Muscle of leg (tissue), 11 donors: ENCODE measurements around the gene TPP2. TPM values are rescaled to one million over a fixed set of nuclear protein-coding genes. Genes with fewer than 3 reads are reported as not detected.

Experiments
- DNase-seq: peaks from one replicate; pipeline ENCODE4 v3.0.0; 2013
- H3K27ac ChIP-seq: one replicate; pipeline ENCODE4 v1.5.1; 2013; ENCODE audit warnings: mild to moderate bottlenecking, low read length, control low read depth
- H3K27me3 ChIP-seq: one replicate; pipeline ENCODE4 v1.6.1; 2013; ENCODE audit warnings: low read length; ENCODE audit not compliant: control insufficient read depth, insufficient read depth
- H3K36me3 ChIP-seq: one replicate; pipeline ENCODE4 v1.6.1; 2013; ENCODE audit warnings: low read length; ENCODE audit not compliant: control insufficient read depth, insufficient read depth
- H3K4me1 ChIP-seq: one replicate; pipeline ENCODE4 v1.6.1; 2013; ENCODE audit warnings: low read length; ENCODE audit not compliant: control insufficient read depth, insufficient read depth
- H3K4me3 ChIP-seq: one replicate; pipeline ENCODE4 v1.5.1; 2013; ENCODE audit warnings: low read length, control low read depth
- H3K9me3 ChIP-seq: replicated peaks from 2 replicates; pipeline ENCODE4 v1.6.1; 2013; ENCODE audit warnings: low read depth, low read length; ENCODE audit not compliant: control insufficient read depth
- WGBS: methylation state at CpG from one replicate; pipeline ENCODE4 v1.1.5; 2013; ENCODE audit warnings: missing lambda C conversion rate; ENCODE audit not compliant: insufficient coverage; 5-methylcytosine and 5-hydroxymethylcytosine counted together
- polyA plus RNA-seq, 8 donors: library from polyadenylated mRNA; unstranded; fragments of 120-200 nt; gene quantifications; one replicate each; pipeline versions ENCODE4 v1.2.1 to v1.2.3, GENCODE V29; 2013; ENCODE audit warnings: inconsistent platforms in 1 of 8, low replicate concordance in 1 of 8; ENCODE audit not compliant: insufficient read length in 8 of 8, insufficient read depth in 1 of 8
- total RNA-seq: library from RNA; stranded (reverse); fragments of 120-200 nt; gene quantifications from one replicate; pipeline ENCODE4 v1.2.4, GENCODE V29; 2013

Gene TPP2
- total and polyA plus RNA-seq, 9 donors, result 28.6 to 71.5 (median 50.2) TPM

GRCh38 chr13:102677122-102677521 is 80.3 kb downstream of the TPP2 start:
- no peak for DNase-seq
- H3K4me1 ChIP-seq, result no peaks in the 10 kb centered on the region
- H3K27ac ChIP-seq, result no peak overlapping the region
- H3K4me3 ChIP-seq, result no peak overlapping the region
- no peaks in the 10 kb centered on the region for H3K9me3 ChIP-seq
- no peaks in the 10 kb centered on the region for H3K27me3 ChIP-seq
- WGBS, result 67% methylated on average over 4 of the region's 4 CpGs
- H3K36me3 ChIP-seq, result peaks cover 30% of the 10 kb centered on the region

- no peak overlapping the region for H3K4me3 ChIP-seq
- no peaks in the 10 kb centered on the region for H3K27me3 ChIP-seq
- no peak overlapping the region for H3K27ac ChIP-seq
- H3K4me1 ChIP-seq, result no peaks in the 10 kb centered on the region
- WGBS, result no CpG with 5 or more reads among the region's 5 CpGs
- DNase-seq, result no peak
- no peaks in the 10 kb centered on the region for H3K9me3 ChIP-seq
- H3K36me3 ChIP-seq, result peaks cover 18% of the 10 kb centered on the region
Measured at GRCh38 chr13:102678339-102679107, 81.7 kb downstream of the TPP2 start.

GRCh38 chr13:102679449-102680132 is 82.8 kb downstream of the TPP2 start:
- H3K4me3 ChIP-seq, result no peak overlapping the region
- 100% methylated on average over 1 of the region's 3 CpGs for WGBS
- H3K27ac ChIP-seq, result no peak overlapping the region
- H3K9me3 ChIP-seq, result no peaks in the 10 kb centered on the region
- no peak for DNase-seq
- H3K4me1 ChIP-seq, result no peaks in the 10 kb centered on the region
- no peaks in the 10 kb centered on the region for H3K27me3 ChIP-seq
- peaks cover 14% of the 10 kb centered on the region for H3K36me3 ChIP-seq

GRCh38 chr13:102680133-102680717 is 83.4 kb downstream of the TPP2 start:
- WGBS, result no CpG with 5 or more reads among the region's 4 CpGs
- Histone ChIP-seq H3K4me3 (no peak overlapping the region), H3K4me1 (no peaks in the 10 kb centered on the region), H3K27ac (no peak overlapping the region), H3K36me3 (peaks cover 14% of the 10 kb centered on the region), H3K27me3 (no peaks in the 10 kb centered on the region), H3K9me3 (no peaks in the 10 kb centered on the region)
- no peak for DNase-seq

- Histone ChIP-seq H3K9me3 (no peaks in the 10 kb centered on the region), H3K27me3 (no peaks in the 10 kb centered on the region), H3K27ac (no peak overlapping the region), H3K4me1 (no peaks in the 10 kb centered on the region), H3K36me3 (peaks cover 14% of the 10 kb centered on the region), H3K4me3 (no peak overlapping the region)
- WGBS, result 86% methylated on average over 3 of the region's 5 CpGs
- DNase-seq, result no peak
Measured at GRCh38 chr13:102680842-102681740, 84.3 kb downstream of the TPP2 start.

GRCh38 chr13:102682211-102682610 is 85.4 kb downstream of the TPP2 start:
- DNase-seq, result no peak
- H3K4me3 ChIP-seq, result no peak overlapping the region
- H3K4me1 ChIP-seq, result no peaks in the 10 kb centered on the region
- peaks cover 11% of the 10 kb centered on the region for H3K36me3 ChIP-seq
- H3K9me3 ChIP-seq, result no peaks in the 10 kb centered on the region
- H3K27me3 ChIP-seq, result no peaks in the 10 kb centered on the region
- WGBS, result 70% methylated on average over 2 of the region's 4 CpGs
- no peak overlapping the region for H3K27ac ChIP-seq

GRCh38 chr13:102682727-102683126 is 85.9 kb downstream of the TPP2 start:
- H3K27ac ChIP-seq, result no peak overlapping the region
- no peaks in the 10 kb centered on the region for H3K4me1 ChIP-seq
- no peaks in the 10 kb centered on the region for H3K27me3 ChIP-seq
- no peak overlapping the region for H3K4me3 ChIP-seq
- no peaks in the 10 kb centered on the region for H3K9me3 ChIP-seq
- WGBS, result no CpG with 5 or more reads among the region's 3 CpGs
- no peak for DNase-seq
- H3K36me3 ChIP-seq, result peaks cover 10% of the 10 kb centered on the region

GRCh38 chr13:102683637-102684036 is 86.9 kb downstream of the TPP2 start:
- WGBS, result no CpG with 5 or more reads among the region's 2 CpGs
- Histone ChIP-seq H3K9me3 (no peaks in the 10 kb centered on the region), H3K27me3 (peaks cover 2% of the 10 kb centered on the region), H3K36me3 (peaks cover 10% of the 10 kb centered on the region), H3K27ac (no peak overlapping the region), H3K4me1 (peaks cover 6% of the 10 kb centered on the region), H3K4me3 (no peak overlapping the region)
- peak; percentile 59 for DNase-seq

GRCh38 chr13:102686024-102686423 is 89.2 kb downstream of the TPP2 start:
- WGBS, result 80% methylated on average over 2 of the region's 3 CpGs
- DNase-seq, result no peak
- Histone ChIP-seq H3K4me3 (no peak overlapping the region), H3K27me3 (peaks cover 5% of the 10 kb centered on the region), H3K9me3 (no peaks in the 10 kb centered on the region), H3K4me1 (peaks cover 13% of the 10 kb centered on the region), H3K27ac (no peak overlapping the region), H3K36me3 (no peaks in the 10 kb centered on the region)
